Sigmoid colon (tissue), 7 donors: Measurements from ENCODE around the gene CCR7. TPM values are rescaled to one million over a fixed set of nuclear protein-coding genes. Genes with fewer than 3 reads are reported as not detected.
A peak's percentile ranks its signal among the peaks of the same experiment; 100 is the strongest.

Experiments
- DNase-seq: peaks from one replicate; pipeline ENCODE4 v3.0.0-alpha.2; 2019
- H3K27ac ChIP-seq, 4 donors: fragments of 200-600 bp; sonication (generic); one replicate each; pipeline ENCODE4 v1.5.1; 2016 to 2019; ENCODE audit warnings: mild to moderate bottlenecking in 1 of 4
- H3K27me3 ChIP-seq, 3 donors: fragments of 200-600 bp; sonication (generic); one replicate each; pipeline ENCODE4 v1.5.1; 2019; ENCODE audit warnings: mild to moderate bottlenecking in 1 of 3
- H3K36me3 ChIP-seq, 4 donors: fragments of 200-600 bp; sonication (generic); one replicate each; pipeline ENCODE4 v1.5.1; 2016 to 2019
- H3K4me1 ChIP-seq, 4 donors: fragments of 200-600 bp; sonication (generic); one replicate each; pipeline ENCODE4 v1.5.1; 2017 to 2019
- H3K4me3 ChIP-seq, 4 donors: fragments of 200-600 bp; sonication (generic); one replicate each; pipeline ENCODE4 v1.5.1; 2017 to 2019; ENCODE audit warnings: mild to moderate bottlenecking in 2 of 4, moderate library complexity in 1 of 4
- H3K9me3 ChIP-seq, 4 donors: fragments of 200-600 bp in 3 of 4; sonication (generic) in 3 of 4; one replicate each; pipeline versions ENCODE4 v1.5.1 to v1.6.1; 2013 to 2019
- EP300 ChIP-seq, 4 donors: sonication (generic); formaldehyde crosslinking; IDR thresholded peaks; one replicate each; pipeline ENCODE4 v1.6.1; 2017; ENCODE audit warnings: antibody characterized with exemption in 4 of 4
- POLR2A ChIP-seq, 2 donors: fragments of 450-650 bp; IDR thresholded peaks; one replicate each; pipeline ENCODE4 v1.6.1; 2016; ENCODE audit warnings: antibody characterized with exemption in 2 of 2, mild to moderate bottlenecking in 2 of 2, moderate library complexity in 2 of 2
- POLR2AphosphoS5 ChIP-seq, 4 donors: sonication (generic); formaldehyde crosslinking; IDR thresholded peaks; one replicate each; pipeline ENCODE4 v1.6.1; 2017; ENCODE audit warnings: antibody characterized with exemption in 4 of 4
- WGBS, 2 donors: extraction: QIAGEN DNeasy Blood & Tissue Kit; methylation state at CpG; one replicate each; pipeline ENCODE4 v1.1.7; 2013; 5-methylcytosine and 5-hydroxymethylcytosine counted together
- intact Hi-C: fragments of 100-400 bp; cut with DNase I; formaldehyde crosslinking; loops from one replicate; pipeline ENCODE4 v1.15.1; 2023
- polyA plus RNA-seq, 3 donors: library from polyadenylated mRNA; stranded (reverse); fragments of 200-250 nt; gene quantifications; one replicate each; pipeline ENCODE4 v1.2.3, GENCODE V29; 2013
- total RNA-seq, 4 donors: library from RNA; depleted of rRNA; stranded (reverse); fragments of >200 nt; gene quantifications; one replicate each; pipeline ENCODE4 v1.1.0, GENCODE V29; 2016
- TF ChIP-seq, protein P1 (sequence below), 4 experiments: fragments of 450-650 bp in 3 of 4; fragments of 200-600 bp in 1 of 4; IDR thresholded peaks; one replicate each; pipeline ENCODE4 v1.5.1; 2016 to 2019; ENCODE audit warnings: antibody characterized with exemption in 4 of 4, mild to moderate bottlenecking in 3 of 4, moderate library complexity in 2 of 4
- donor health status: healthy with polysubstance abuse.
- donor health status: Bipolar disorder and iron deficiency.
- donor health status: healthy.

The CCR7 gene
- total and polyA plus RNA-seq, 7 donors: 73.5 TPM; not detected in 6

DNA sequence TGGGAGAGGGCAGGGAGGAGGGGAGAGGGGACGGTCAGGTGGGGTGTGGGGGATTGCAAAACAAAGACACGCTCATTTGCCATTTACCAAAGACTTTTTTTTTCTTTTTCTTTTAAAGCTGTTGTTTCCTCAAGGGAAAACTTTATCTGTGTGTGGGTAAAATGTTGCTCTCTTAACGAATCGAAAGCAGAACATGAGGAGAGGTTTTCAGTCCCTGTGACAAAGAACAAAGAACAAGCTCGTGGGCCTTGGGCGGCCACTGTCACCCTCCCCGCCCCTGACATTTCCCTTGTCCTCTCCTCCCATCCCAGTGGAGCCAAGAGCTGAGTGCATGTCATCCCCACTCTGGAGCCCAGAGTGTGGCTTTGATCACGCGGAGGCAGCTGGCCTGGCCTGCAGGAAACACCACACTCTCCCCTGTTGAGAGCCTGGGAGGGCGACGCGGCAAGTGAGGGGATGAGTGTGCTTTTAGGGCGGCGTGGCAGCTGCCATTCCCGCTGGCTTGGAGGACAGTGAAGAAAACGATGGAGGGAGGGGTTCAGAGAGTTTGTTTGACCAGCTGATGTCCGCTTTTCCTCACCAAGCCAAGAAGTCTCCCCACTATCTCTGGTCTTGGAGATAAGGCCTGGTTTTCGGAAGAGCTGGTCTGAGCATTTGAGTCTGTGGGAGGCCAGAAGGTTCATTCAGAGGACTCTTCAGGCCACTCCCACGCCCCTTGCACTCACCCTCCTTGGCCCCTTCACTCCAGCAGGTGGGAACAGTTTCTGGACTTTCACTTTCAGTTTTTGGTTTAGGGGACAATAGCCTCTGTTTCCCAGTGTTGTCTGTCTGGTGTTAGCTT is 11.4 kb downstream of the CCR7 start:
- TF ChIP-seq, protein P1, sequence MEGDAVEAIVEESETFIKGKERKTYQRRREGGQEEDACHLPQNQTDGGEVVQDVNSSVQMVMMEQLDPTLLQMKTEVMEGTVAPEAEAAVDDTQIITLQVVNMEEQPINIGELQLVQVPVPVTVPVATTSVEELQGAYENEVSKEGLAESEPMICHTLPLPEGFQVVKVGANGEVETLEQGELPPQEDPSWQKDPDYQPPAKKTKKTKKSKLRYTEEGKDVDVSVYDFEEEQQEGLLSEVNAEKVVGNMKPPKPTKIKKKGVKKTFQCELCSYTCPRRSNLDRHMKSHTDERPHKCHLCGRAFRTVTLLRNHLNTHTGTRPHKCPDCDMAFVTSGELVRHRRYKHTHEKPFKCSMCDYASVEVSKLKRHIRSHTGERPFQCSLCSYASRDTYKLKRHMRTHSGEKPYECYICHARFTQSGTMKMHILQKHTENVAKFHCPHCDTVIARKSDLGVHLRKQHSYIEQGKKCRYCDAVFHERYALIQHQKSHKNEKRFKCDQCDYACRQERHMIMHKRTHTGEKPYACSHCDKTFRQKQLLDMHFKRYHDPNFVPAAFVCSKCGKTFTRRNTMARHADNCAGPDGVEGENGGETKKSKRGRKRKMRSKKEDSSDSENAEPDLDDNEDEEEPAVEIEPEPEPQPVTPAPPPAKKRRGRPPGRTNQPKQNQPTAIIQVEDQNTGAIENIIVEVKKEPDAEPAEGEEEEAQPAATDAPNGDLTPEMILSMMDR (IDR thresholded peaks at IDR 0.05): no peak
- TF ChIP-seq POLR2A (IDR thresholded peaks at IDR 0.05) (no peak), POLR2AphosphoS5 (IDR thresholded peaks at IDR 0.05) (peak in 3 of 4 donors; percentile 26 to 68 (median 49))
- Histone ChIP-seq H3K36me3 (no peaks in the 10 kb centered on the region), H3K4me3 (peak overlapping the region in 1 of 4 donors; percentile 1), H3K9me3 (no peaks in the 10 kb centered on the region), H3K4me1 (peaks cover 0 to 82% (median 73%) of the 10 kb centered on the region in 4 donors), H3K27me3 (no peaks in the 10 kb centered on the region), H3K27ac (peak overlapping the region; percentile 74 to 90 (median 87))
- intact Hi-C loops: loop anchor here (5.0 kb wide), 2 partner anchors 112 to 252 kb away; partner anchors contain the start of gene IGFBP4
- WGBS, 2 donors: 36 to 67% methylated on average over 19 of the region's 19 CpGs
- DNase-seq: peak; percentile 89

DNA sequence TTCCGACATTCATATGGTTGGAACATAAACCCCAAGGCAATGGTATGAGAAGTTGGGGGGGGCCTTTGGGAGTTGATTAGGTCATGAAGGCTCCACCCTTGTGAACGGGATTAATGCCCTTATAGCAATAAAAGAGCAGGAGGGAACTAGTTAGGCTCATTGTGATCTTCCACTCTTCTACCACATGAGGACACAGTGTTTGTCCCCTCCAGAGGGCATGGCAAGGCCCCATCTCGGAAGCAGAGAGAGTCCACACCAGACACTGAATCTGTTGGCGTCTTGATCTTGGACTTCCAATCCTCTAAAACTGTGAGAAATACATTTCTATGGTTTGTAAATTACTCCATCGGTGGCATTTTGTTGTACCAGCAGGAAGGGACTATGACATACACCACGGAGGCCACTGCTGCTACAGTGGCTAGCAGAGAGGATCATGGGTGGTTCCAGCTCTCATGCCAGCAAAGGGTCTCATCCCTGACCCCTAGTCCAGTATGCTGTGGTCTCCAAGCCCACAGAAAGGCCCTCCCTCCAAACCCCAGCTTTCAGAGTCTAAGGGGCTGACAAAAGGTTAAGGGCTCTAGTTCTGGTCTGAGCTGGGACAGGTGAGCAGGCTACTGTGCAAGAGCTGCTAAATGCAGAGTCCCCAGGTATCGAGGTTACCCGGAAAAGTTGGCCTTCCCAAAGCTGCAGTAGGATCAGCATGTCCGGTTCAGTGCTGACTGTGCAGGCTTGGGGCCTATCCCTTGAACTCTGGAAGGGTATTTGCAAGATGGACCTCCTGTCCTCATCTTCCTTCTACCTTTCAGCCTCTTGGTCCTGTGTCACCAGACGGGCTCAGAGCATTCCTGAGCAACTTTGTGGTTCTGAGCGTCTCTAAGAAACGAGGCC is 12.2 kb downstream of the CCR7 start:
- H3K27ac ChIP-seq: peak overlapping the region; percentile 74 to 90 (median 87)
- intact Hi-C loops: loop anchor here (5.0 kb wide), 2 partner anchors 111 to 251 kb away; partner anchors contain the start of gene IGFBP4
- peaks cover 0 to 82% (median 73%) of the 10 kb centered on the region in 4 donors for H3K4me1 ChIP-seq
- no peak overlapping the region for H3K4me3 ChIP-seq
- 77 to 82% methylated on average over 12 of the region's 12 CpGs for WGBS, 2 donors
- TF ChIP-seq POLR2A (IDR thresholded peaks at IDR 0.05): no peak
- TF ChIP-seq, protein P1 (IDR thresholded peaks at IDR 0.05): no peak
- DNase-seq: peak; percentile 65
- no peaks in the 10 kb centered on the region for H3K9me3 ChIP-seq
- H3K27me3 ChIP-seq: no peaks in the 10 kb centered on the region
- no peaks in the 10 kb centered on the region for H3K36me3 ChIP-seq

DNA sequence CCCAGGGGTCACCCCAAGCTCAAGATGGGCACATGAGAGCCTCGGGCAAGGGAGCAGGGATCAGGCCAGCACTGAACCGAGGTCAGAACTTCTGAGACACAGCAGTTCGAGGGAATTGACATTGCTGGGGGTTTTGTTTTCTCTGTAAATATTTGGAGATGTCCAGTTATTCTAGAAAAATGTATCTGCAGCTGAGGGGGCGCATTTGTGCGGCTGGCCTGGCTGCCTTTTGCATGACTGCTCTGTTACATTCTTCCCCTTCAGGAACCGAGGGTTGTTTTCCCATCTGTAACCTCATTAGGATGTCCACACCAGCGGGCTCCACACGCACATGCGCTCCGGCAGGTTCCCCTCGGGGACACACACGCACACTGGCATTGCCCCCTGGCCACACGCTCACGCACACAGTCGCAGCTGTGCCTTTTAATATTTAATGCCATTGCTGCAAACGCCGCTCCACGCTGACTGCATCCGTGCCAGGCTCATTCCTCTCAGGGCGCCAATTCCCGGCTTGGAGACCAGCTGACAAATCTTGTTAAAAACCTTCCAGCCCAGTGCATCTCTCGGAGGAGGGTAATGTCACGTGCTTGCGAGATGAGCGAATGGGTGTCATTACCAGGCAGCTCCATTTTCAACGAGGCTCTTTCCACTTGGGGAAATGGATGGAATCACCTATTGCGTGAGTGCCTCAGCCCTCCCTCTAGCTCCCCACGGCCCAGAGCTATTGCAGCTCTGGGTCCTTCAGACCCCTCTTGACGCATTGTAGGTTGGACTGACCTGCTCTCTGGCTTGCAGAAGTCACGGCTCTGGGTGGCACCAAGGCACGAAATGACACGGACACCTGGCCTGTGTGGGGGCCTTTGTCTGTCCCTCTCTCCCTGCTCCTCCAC is 13.1 kb downstream of the CCR7 start:
- 74 to 84% methylated on average over 32 of the region's 32 CpGs for WGBS, 2 donors
- H3K4me3 ChIP-seq: peak overlapping the region in 1 of 4 donors; percentile 5
- H3K4me1 ChIP-seq: peaks cover 0 to 80% (median 73%) of the 10 kb centered on the region in 4 donors
- peak in 3 of 4 donors; percentile 23 to 76 (median 52) for TF ChIP-seq POLR2AphosphoS5 (IDR thresholded peaks at IDR 0.05)
- no peak for TF ChIP-seq POLR2A (IDR thresholded peaks at IDR 0.05)
- TF ChIP-seq, protein P1 (IDR thresholded peaks at IDR 0.05): no peak
- TF ChIP-seq EP300 (IDR thresholded peaks at IDR 0.05): peak in 1 of 4 donors; percentile 35
- DNase-seq: peak; percentile 86
- no peaks in the 10 kb centered on the region for H3K27me3 ChIP-seq
- no peaks in the 10 kb centered on the region for H3K9me3 ChIP-seq
- H3K36me3 ChIP-seq: no peaks in the 10 kb centered on the region
- H3K27ac ChIP-seq: peak overlapping the region; percentile 74 to 90 (median 87)
- intact Hi-C loops: loop anchor here (5.0 kb wide), 2 partner anchors 110 to 250 kb away; partner anchors contain the start of gene IGFBP4
